Lower lobe of right lung (tissue), 2 donors: Measurements from ENCODE around the gene HIC1. TPM values are rescaled to one million over a fixed set of nuclear protein-coding genes. Genes with fewer than 3 reads are reported as not detected.

Experiments
- ATAC-seq, 2 donors: fragments of 200-7000 bp; cut with Tn5 transposase; one replicate each; pipeline ENCODE4 v1.9.1; 2020 to 2022; ENCODE audit warnings: mild to moderate bottlenecking in 2 of 2, moderate library complexity in 2 of 2
- DNase-seq: peaks from one replicate; pipeline ENCODE4 v3.0.0-alpha.2; 2020
- H3K27ac ChIP-seq: fragments of 200-600 bp; one replicate; pipeline ENCODE4 v1.8.0; 2022
- H3K27me3 ChIP-seq: fragments of 200-600 bp; one replicate; pipeline ENCODE4 v1.8.0; 2022; ENCODE audit warnings: low read depth
- H3K36me3 ChIP-seq: fragments of 200-600 bp; one replicate; pipeline ENCODE4 v1.8.0; 2022; ENCODE audit warnings: mild to moderate bottlenecking
- H3K4me1 ChIP-seq: fragments of 200-600 bp; one replicate; pipeline ENCODE4 v1.8.0; 2022
- H3K4me3 ChIP-seq: fragments of 200-600 bp; one replicate; pipeline ENCODE4 v1.8.0; 2022; ENCODE audit warnings: mild to moderate bottlenecking
- H3K9me3 ChIP-seq: fragments of 200-600 bp; one replicate; pipeline ENCODE4 v1.8.0; 2022
- intact Hi-C: fragments of 100-400 bp; cut with DNase I; formaldehyde crosslinking; loops from one replicate; pipeline ENCODE4 v1.11.0; 2022
- total RNA-seq: library from RNA; stranded (reverse); fragmentation: NEBNext Ultra II Directional; extraction: Animal tissue kit (Norgen Biotek cat#: 25700); gene quantifications from one replicate; pipeline ENCODE4 v1.2.1, GENCODE V29; 2021
- TF ChIP-seq, protein P1 (sequence below): fragments of 200-600 bp; IDR thresholded peaks from one replicate; pipeline ENCODE4 v1.8.0; 2022; ENCODE audit warnings: antibody characterized with exemption, mild to moderate bottlenecking
- donor health status: DM: no; HTN: yes; CAD: no; lungs with severe emphysema.

HIC1 gene
- total RNA-seq, 1 donor from 2014 or later, result 20.6 TPM

DNA sequence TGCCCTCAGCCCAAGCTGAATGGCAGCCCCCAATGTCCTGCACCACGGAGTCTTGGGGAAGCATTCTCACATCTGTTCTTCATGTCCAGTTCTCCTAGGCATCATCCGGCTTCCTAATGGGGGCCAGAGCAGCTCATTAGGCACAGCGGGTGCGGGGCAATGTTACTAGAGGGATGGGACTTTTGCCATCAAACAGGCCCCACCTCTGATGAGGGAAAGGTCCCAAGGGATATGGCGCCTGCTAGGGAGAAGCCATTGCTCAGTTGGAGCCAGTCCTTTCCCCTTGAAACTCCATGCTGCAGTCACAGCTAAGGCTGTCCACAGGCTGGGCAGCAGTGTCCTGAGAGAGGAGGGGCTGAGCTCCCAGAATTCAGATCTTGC is 26.7 kb upstream of the HIC1 start:
- intact Hi-C loops, result no loop called here
- no peak overlapping the region for H3K27ac ChIP-seq
- H3K4me3 ChIP-seq, result no peak overlapping the region
- TF ChIP-seq, protein P1, sequence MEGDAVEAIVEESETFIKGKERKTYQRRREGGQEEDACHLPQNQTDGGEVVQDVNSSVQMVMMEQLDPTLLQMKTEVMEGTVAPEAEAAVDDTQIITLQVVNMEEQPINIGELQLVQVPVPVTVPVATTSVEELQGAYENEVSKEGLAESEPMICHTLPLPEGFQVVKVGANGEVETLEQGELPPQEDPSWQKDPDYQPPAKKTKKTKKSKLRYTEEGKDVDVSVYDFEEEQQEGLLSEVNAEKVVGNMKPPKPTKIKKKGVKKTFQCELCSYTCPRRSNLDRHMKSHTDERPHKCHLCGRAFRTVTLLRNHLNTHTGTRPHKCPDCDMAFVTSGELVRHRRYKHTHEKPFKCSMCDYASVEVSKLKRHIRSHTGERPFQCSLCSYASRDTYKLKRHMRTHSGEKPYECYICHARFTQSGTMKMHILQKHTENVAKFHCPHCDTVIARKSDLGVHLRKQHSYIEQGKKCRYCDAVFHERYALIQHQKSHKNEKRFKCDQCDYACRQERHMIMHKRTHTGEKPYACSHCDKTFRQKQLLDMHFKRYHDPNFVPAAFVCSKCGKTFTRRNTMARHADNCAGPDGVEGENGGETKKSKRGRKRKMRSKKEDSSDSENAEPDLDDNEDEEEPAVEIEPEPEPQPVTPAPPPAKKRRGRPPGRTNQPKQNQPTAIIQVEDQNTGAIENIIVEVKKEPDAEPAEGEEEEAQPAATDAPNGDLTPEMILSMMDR, result no peak
- DNase-seq, result no peak
- no peak for ATAC-seq
- no peaks in the 10 kb centered on the region for H3K9me3 ChIP-seq
- H3K4me1 ChIP-seq, result peaks cover 47% of the 10 kb centered on the region
- peaks cover 59% of the 10 kb centered on the region for H3K27me3 ChIP-seq
- no peaks in the 10 kb centered on the region for H3K36me3 ChIP-seq

DNA sequence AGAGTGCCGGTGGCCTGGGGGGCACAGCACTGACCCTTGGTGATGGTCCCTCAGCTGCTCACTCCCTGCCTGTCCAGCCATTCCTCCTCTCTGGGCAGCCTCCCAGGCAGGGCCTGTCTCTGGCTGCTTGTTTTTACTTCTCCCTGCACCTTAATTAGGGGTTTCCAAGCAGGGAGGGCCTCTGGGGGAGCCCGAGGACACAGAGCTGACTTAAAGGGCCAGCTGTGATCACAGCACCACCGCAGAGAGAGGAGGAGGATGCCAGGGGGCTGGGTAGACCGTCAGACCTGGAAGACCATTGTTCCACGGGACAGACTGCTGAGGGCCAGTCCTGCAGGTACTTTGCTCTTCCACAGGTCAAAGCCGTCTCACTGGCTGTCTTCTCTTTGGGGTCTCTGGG is 26.2 kb upstream of the HIC1 start:
- DNase-seq (no peak), ATAC-seq (no peak)
- peaks cover 57% of the 10 kb centered on the region for H3K27me3 ChIP-seq
- H3K9me3 ChIP-seq, result no peaks in the 10 kb centered on the region
- TF ChIP-seq, protein P1, result no peak
- peaks cover 5% of the 10 kb centered on the region for H3K36me3 ChIP-seq
- peaks cover 46% of the 10 kb centered on the region for H3K4me1 ChIP-seq
- no peak overlapping the region for H3K4me3 ChIP-seq
- intact Hi-C loops, result no loop called here
- H3K27ac ChIP-seq, result no peak overlapping the region

DNA sequence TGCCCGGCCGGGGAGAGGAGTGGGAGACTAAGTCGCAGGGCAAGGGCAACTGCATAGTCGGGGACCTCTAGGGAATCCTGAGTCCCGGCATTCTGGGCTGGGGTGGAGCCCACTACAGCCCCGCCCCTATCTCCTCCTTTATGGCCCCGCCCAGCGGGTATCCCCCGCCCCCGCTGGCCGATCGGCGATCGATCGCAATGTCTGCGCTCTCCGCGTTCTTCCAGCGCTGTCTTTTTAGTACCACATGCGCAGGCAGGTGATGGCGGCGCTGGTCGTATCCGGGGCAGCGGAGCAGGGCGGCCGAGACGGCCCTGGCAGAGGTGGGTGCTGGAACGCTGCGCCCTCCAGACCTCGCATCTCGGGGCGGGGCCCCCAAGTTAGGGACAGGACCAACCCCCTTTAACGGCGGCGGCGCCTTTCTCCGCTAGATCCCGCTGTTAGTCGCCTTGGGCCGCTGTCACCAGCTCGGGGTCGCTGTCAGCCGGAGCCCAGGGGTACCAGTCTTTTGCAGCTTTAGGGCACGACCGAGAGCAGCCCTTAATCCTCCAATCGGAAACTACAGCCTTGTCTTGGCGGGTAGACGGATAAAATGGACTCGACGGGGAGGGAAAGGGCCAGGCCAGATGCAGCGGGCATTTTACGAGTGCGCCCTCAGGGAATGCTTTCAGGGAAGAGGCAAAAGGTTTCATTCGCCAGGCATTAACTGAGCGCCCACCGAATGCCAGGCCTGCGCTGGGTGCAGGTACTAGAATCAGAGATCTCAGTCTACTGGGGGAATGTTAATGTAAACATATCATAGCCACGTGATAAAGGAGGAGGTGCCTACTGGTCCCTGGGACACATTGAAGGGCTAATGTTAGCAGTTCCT is 24.8 kb upstream of the HIC1 start, which contains the start of gene DPH1:
DPH1 (plus strand) TSS at position 243 of the 868 bp plus-strand sequence; CDS start at position 260, 17 bp downstream.
- TF ChIP-seq, protein P1, result no peak
- Histone ChIP-seq H3K4me3 (peak within 1 kb of the TSS; percentile 96), H3K27me3 (peaks cover 43% of the 10 kb centered on the region), H3K27ac (peak within 1 kb of the TSS; percentile 49), H3K9me3 (no peaks in the 10 kb centered on the region), H3K4me1 (peaks cover 32% of the 10 kb centered on the region), H3K36me3 (peaks cover 10% of the 10 kb centered on the region)
- intact Hi-C loops, result no loop called here
- peak; percentile 93 to 94 for ATAC-seq
- peak; percentile 91 for DNase-seq

DNA sequence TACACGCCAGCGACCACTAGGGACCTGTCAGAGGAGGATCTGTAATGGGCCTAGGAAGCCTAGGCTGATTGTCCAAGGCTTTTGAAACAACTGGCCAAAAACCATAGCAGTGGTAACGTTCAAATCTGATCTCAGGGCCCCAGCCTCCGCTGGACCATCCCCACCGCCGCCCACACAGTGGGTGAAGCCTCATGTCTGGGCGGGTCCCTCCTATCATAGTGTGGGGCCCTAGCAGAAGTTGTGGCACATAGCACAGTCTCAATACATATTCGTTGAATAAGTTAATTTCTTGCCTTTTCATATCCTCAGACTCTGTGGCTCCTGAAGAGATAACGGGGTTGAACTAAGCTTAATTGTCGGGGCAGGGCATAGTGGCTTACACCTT is 24.1 kb upstream of the HIC1 start:
- peaks cover 38% of the 10 kb centered on the region for H3K27me3 ChIP-seq
- TF ChIP-seq, protein P1, result peak; percentile 36
- ATAC-seq (no peak), DNase-seq (no peak)
- intact Hi-C loops, result no loop called here
- no peaks in the 10 kb centered on the region for H3K9me3 ChIP-seq
- peaks cover 14% of the 10 kb centered on the region for H3K36me3 ChIP-seq
- peak overlapping the region; percentile 49 for H3K27ac ChIP-seq
- peak overlapping the region; percentile 96 for H3K4me3 ChIP-seq
- peaks cover 26% of the 10 kb centered on the region for H3K4me1 ChIP-seq

DNA sequence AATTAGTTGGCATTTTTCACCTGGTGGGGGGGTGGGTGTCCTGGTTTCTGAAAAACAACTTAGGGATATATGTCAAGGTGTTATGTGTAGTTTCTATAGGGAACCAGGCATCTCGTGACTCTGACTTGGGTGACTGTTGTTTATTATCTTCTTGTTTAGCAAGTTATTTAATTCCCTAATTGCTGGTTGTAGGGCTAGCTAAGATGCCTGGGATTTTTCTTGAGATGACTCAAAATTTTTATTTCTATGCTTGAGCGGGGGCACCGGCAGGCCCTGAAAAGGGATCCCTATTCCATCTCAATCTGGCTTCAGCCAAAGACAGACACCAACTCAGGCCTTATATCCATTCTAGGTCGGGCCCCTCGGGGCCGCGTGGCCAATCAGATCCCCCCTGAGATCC is 21.8 kb upstream of the HIC1 start:
- Histone ChIP-seq H3K27me3 (peaks cover 17% of the 10 kb centered on the region), H3K27ac (no peak overlapping the region), H3K4me3 (no peak overlapping the region), H3K9me3 (no peaks in the 10 kb centered on the region), H3K36me3 (peaks cover 36% of the 10 kb centered on the region), H3K4me1 (peaks cover 19% of the 10 kb centered on the region)
- DNase-seq (no peak), ATAC-seq (no peak)
- TF ChIP-seq, protein P1, result no peak
- intact Hi-C loops, result no loop called here
